Esophagus squamous epithelium (tissue), 5 donors: ENCODE data around the gene KRT39. TPM values are rescaled to one million over a fixed set of nuclear protein-coding genes. Genes with fewer than 3 reads are reported as not detected.
A peak's percentile ranks its signal among the peaks of the same experiment; 100 is the strongest.

Source experiments
- DNase-seq: peaks from one replicate; lab custom pipeline; 2025; lab: John Stamatoyannopoulos, UW
- H3K27ac ChIP-seq, 4 donors: fragments of 200-600 bp; sonication (generic); one replicate each; pipeline ENCODE4 v1.5.1; 2016 to 2019; ENCODE audit warnings: mild to moderate bottlenecking in 1 of 4
- H3K27me3 ChIP-seq, 4 donors: fragments of 200-600 bp; sonication (generic); 1 replicate in 3 of 4; 2 replicates in 1 of 4; pipeline versions ENCODE4 v1.5.1 to v1.6.0; 2017 to 2021; ENCODE audit warnings: antibody characterized with exemption in 1 of 4
- H3K36me3 ChIP-seq, 3 donors: fragments of 200-600 bp; sonication (generic); one replicate each; pipeline ENCODE4 v1.5.1; 2016 to 2019
- H3K4me1 ChIP-seq, 3 donors: fragments of 200-600 bp; sonication (generic); one replicate each; pipeline ENCODE4 v1.5.1; 2017 to 2019
- H3K4me3 ChIP-seq, 4 donors: fragments of 200-600 bp; sonication (generic); 1 replicate in 3 of 4; 2 replicates in 1 of 4; pipeline ENCODE4 v1.5.1; 2016 to 2019; ENCODE audit warnings: mild to moderate bottlenecking in 2 of 4, moderate library complexity in 1 of 4
- H3K9me3 ChIP-seq, 3 donors: fragments of 200-600 bp; sonication (generic); one replicate each; pipeline ENCODE4 v1.5.1; 2016 to 2019
- CTCF ChIP-seq, 6 experiments: fragments of 450-650 bp in 4 of 6; fragments of 200-600 bp in 2 of 6; sonication (generic) in 2 of 6; IDR thresholded peaks; one replicate each; pipeline ENCODE4 v1.5.1; 2016 to 2019; ENCODE audit warnings: antibody characterized with exemption in 6 of 6, mild to moderate bottlenecking in 4 of 6, moderate library complexity in 4 of 6
- POLR2A ChIP-seq, 4 donors: fragments of 450-650 bp; IDR thresholded peaks; one replicate each; pipeline ENCODE4 v1.6.1; 2017; ENCODE audit warnings: antibody characterized with exemption in 4 of 4, mild to moderate bottlenecking in 4 of 4, moderate library complexity in 3 of 4
- WGBS, 2 donors: methylation state at CpG; one replicate each; pipeline ENCODE4 v1.1.5; 2018; 5-methylcytosine and 5-hydroxymethylcytosine counted together
- intact Hi-C: fragments of 100-400 bp; cut with DNase I; formaldehyde crosslinking; loops from one replicate; pipeline ENCODE4 v1.15.0; 2022
- total RNA-seq, 4 donors: library from RNA; depleted of rRNA; stranded (reverse); fragments of >200 nt; gene quantifications; one replicate each; pipeline ENCODE4 v1.1.0, GENCODE V29; 2016
- donor health status: DM: yes; HTN: yes; CAD: no.

The KRT39 gene
- total RNA-seq, 4 donors from 2014 or later = not detected

GRCh38 chr17:40935624-40936023 lies 31.1 kb downstream of the KRT39 start:
- no peak overlapping the region for H3K4me3 ChIP-seq
- H3K36me3 ChIP-seq = no peaks in the 10 kb centered on the region
- no peaks in the 10 kb centered on the region for H3K27me3 ChIP-seq
- TF ChIP-seq CTCF (IDR thresholded peaks at IDR 0.05) (no peak), POLR2A (IDR thresholded peaks at IDR 0.05) (no peak)
- no peak for DNase-seq
- WGBS, 2 donors = 76 to 85% methylated on average over 3 of the region's 3 CpGs
- H3K27ac ChIP-seq = no peak overlapping the region
- peaks cover 0 to 33% (median 0%) of the 10 kb centered on the region in 3 donors for H3K4me1 ChIP-seq
- H3K9me3 ChIP-seq = no peaks in the 10 kb centered on the region
- intact Hi-C loops = no loop called here

GRCh38 chr17:40932608-40933007 lies 34.1 kb downstream of the KRT39 start:
- Histone ChIP-seq H3K4me1 (peaks cover 0 to 27% (median 0%) of the 10 kb centered on the region in 3 donors), H3K4me3 (no peak overlapping the region), H3K36me3 (no peaks in the 10 kb centered on the region), H3K27me3 (no peaks in the 10 kb centered on the region), H3K9me3 (no peaks in the 10 kb centered on the region), H3K27ac (no peak overlapping the region)
- no peak for DNase-seq
- intact Hi-C loops = no loop called here
- 26 to 59% methylated on average over 2 of the region's 2 CpGs for WGBS, 2 donors
- TF ChIP-seq POLR2A (IDR thresholded peaks at IDR 0.05) = no peak
- no peak for TF ChIP-seq CTCF (IDR thresholded peaks at IDR 0.05)

GRCh38 chr17:40931311-40931710 lies 35.4 kb downstream of the KRT39 start:
- peaks cover 0 to 15% (median 0%) of the 10 kb centered on the region in 3 donors for H3K4me1 ChIP-seq
- no peaks in the 10 kb centered on the region for H3K9me3 ChIP-seq
- no peak overlapping the region for H3K4me3 ChIP-seq
- intact Hi-C loops = no loop called here
- peaks cover 0 to 7% (median 0%) of the 10 kb centered on the region in 4 donors for H3K27me3 ChIP-seq
- no peak overlapping the region for H3K27ac ChIP-seq
- H3K36me3 ChIP-seq = no peaks in the 10 kb centered on the region
- TF ChIP-seq POLR2A (IDR thresholded peaks at IDR 0.05) (no peak), CTCF (IDR thresholded peaks at IDR 0.05) (no peak)
- WGBS, 2 donors = 29 to 50% methylated on average over 3 of the region's 3 CpGs
- no peak for DNase-seq

- WGBS, 2 donors = 81 to 86% methylated on average over 8 of the region's 8 CpGs
- Histone ChIP-seq H3K4me3 (no peak overlapping the region), H3K36me3 (no peaks in the 10 kb centered on the region), H3K4me1 (peaks cover 0 to 13% (median 5%) of the 10 kb centered on the region in 3 donors), H3K9me3 (no peaks in the 10 kb centered on the region), H3K27me3 (peaks cover 0 to 21% (median 0%) of the 10 kb centered on the region in 4 donors), H3K27ac (no peak overlapping the region)
- TF ChIP-seq CTCF (IDR thresholded peaks at IDR 0.05) (no peak), POLR2A (IDR thresholded peaks at IDR 0.05) (no peak)
- no peak for DNase-seq
- intact Hi-C loops = no loop called here
Observed at GRCh38 chr17:40926341-40926740, 40.4 kb downstream of the KRT39 start.

GRCh38 chr17:40922239-40922638 lies 44.5 kb downstream of the KRT39 start:
- Histone ChIP-seq H3K4me3 (no peak overlapping the region), H3K27ac (peak overlapping the region in 1 of 4 donors; percentile 40), H3K36me3 (no peaks in the 10 kb centered on the region), H3K9me3 (no peaks in the 10 kb centered on the region), H3K4me1 (peaks cover 0 to 11% (median 5%) of the 10 kb centered on the region in 3 donors), H3K27me3 (peaks cover 0 to 21% (median 0%) of the 10 kb centered on the region in 4 donors)
- TF ChIP-seq CTCF (IDR thresholded peaks at IDR 0.05) (no peak), POLR2A (IDR thresholded peaks at IDR 0.05) (no peak)
- DNase-seq = no peak
- 30 to 38% methylated on average over 2 of the region's 2 CpGs for WGBS, 2 donors
- intact Hi-C loops = no loop called here
